GM19328 (cell line): ENCODE data around the gene MRPL37.

Source experiments
- ATAC-seq: cut with Tn5 transposase; IDR thresholded peaks from one replicate; pipeline ENCODE4 v1.9.1; 2021; ENCODE audit warnings: mild to moderate bottlenecking, moderate library complexity; ENCODE audit not compliant: unreplicated experiment

The MRPL37 gene

DNA sequence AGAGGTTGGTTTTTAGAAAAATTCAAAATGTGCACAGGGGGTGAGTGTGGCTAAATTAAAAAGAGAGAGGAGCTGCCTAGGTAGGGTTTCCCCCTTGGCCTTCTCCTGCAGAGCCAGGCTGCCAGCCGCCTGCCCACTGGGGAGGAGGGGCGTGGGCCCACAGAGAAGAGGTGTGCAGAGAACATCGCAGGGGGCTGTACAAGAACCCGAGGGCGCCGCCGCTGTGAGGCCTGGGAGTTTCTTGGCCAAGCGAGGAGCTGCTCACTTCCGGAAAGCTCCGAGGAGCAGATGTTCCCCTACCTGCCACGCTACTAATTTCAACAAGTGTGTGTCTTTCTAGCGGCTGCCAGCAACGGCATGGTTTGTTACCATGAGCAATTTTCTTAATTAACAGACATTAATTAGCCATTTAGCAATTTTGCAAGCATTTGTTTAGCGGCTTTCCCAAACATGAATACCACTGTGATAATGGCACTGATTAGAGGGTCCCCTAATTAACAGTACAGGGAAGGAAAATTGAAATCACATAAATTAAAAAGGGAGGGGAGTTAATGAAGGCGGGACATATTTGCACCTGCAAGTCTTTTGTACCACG, 59.7 kb downstream of the MRPL37 start:
- ATAC-seq = no peak

DNA sequence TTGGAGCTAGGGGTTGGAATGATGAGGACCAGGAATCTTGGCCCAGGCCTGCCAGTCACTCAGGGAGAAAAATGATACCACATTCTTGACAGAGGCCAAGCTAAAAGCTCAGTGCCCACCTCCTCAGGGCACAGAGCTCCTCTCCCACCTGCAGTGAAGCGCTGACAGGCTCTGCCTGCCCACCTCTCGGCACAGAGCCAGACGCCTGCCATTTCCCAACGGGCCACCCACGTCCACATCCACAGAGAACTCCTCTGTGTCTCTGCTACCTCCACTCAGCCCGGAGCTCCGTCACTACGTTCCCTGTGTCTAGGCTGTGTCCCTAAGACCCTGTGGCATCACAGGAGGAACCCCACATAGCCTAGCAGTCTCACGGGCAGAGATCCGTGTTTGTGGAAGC, 60.8 kb downstream of the MRPL37 start:
- no peak for ATAC-seq

DNA sequence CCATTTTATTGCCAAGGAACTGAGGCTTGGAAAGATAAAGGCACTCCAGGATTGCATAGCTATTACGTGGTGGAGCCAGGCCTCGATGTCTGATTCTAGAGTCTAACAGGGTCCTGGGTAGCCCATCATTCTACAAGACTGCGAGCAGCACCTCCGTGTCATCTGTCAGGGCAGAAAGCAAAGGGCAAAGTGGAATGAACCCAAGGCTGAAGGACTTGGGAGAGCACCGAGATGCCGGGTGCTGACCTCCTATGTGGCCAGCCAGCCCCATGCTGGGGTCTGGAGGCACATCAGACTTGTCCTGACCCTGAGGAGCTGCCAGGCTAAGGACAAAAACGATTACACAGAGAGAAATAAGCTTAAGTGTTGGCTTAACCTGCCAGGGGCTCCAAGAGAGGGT, 62.3 kb downstream of the MRPL37 start:
- no peak for ATAC-seq

DNA sequence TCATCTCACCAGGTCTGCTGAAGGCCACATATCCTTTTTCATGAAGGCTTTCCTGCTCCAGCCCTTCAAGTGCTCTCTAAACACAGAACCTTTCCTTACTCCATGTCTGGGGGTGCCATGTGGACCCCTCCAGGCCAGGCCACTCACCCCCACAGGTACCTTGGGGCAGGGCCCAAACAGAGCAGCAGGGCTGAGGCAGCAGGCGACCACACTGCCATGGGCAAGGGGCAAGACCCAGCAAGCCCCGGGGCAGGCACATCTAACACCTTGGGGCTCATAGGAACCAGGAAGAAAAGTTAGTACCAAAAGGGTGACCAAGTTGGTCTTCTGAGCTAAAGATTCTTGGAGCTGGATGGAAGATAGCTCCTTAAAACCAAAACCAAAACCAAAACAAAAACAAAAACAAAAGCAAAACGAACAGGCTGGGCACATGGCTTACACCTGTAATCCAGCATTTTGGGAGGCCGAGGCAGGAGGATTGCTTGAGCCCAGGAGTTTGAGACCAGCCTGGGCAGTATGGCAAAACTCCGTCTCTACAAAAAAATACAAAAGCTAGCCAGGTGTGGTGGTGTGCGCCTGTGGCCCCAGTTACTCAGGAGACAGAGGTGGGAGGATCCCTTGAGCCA, 63.7 kb downstream of the MRPL37 start:
- ATAC-seq = no peak

DNA sequence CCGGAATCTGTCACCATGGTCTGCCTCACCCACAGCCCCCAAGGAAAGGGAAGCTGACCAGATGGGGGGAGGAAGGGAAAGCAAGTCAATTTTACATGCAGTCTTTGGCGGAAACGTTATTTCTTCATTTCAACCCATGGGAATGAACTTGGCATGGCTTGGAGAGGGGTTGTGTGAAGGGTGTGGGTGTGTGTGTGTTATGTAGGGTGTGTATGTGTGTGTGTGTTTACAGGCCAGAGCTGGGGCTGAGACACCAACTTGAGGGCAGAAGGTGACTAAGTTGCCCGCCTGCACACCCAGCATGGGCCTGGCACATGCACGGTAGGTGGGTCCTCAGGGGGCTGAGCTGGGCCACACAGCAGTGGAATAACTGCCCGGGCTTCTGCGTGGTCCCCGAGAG, 65.2 kb downstream of the MRPL37 start:
- no peak for ATAC-seq

DNA sequence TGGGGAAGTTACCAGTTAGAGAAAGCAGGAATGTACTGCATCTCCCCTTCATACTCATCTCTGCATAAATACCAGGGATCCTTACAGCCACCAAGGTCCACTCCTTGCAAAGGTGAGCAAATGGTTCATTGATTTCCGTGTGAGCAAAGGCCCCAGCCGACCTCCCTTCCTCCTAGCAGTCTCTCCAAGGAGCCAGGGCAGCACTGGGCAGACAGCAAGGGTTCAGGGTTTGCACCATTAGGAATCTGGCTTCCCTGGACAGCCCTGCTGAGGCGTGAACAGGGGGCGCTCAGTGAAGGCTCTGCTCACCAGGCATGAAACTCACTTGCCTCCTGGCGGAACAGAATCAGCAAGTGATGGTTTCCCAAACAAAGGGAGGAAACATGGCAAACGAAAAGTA, 65.7 kb downstream of the MRPL37 start:
- ATAC-seq = no peak

DNA sequence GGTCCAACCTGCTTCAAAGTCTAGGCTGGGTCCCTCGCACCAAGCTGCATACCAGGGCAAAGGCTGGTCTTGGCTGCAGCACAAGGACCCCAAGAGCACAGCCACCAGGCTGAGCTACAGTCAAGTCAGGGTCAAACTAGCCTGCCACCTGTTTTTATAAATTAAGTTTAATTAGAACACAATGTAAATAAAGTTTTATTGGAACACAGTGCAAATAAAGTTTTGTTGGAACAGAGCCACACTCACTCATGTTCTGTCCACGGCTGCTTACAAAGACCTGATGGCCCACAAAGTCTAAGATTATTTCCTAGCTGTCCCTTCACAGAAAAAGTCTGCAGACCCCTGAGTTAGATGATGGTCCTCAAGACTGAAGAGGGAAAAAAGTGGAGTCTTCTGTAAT, 66.2 kb downstream of the MRPL37 start:
- no peak for ATAC-seq

DNA sequence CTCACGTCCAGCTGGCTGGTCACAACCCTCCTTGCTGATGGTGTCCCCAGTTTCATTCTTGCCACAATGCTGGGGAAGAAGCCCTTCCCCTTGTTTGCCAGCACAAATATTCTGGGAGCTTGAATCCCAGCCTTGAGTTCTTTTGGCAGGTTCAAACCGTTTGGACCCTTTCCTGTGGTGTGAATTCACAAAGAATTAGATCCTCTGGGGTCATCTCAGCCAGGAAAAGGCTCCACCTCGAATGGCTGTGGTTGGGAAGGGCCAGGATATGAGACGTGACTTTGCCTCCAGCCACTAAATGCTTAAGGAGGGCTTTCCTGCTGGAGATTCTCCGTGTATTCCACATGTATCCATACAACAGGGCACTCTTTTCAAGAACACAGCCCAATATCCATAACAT, 66.9 kb downstream of the MRPL37 start:
- ATAC-seq = no peak
